HCT116 (cell line): ENCODE data around the gene MRPL42. TPM values are rescaled to one million over a fixed set of nuclear protein-coding genes. Genes with fewer than 3 reads are reported as not detected.

Experiments used
- ATAC-seq: fragments of 200-7000 bp; cut with Tn5 transposase; 2 replicates; pipeline ENCODE4 v1.9.1; 2020; ENCODE audit warnings: mild to moderate bottlenecking, moderate library complexity
- BruUV-seq: library from RNA; stranded (reverse); fragments of 400-500 nt; replicated peaks from 2 replicates; lab custom pipeline; 2021; lab: Mats Ljungman, UMichigan
- CTCF ChIA-PET: fragments of 300-600 bp; sonication (Branson Sonifier 250); formaldehyde crosslinking; loops from one replicate; lab custom pipeline; 2021; ENCODE audit warnings: antibody characterized with exemption; lab: Charles Lee
- POLR2A ChIA-PET: fragments of 300-600, 350-600 bp; sonication (Branson Sonifier 250); formaldehyde crosslinking; loops from one replicate; lab custom pipeline; 2021; ENCODE audit warnings: antibody characterized with exemption; lab: Charles Lee
- RAD21 ChIA-PET, 2 experiments: fragments of 300-600 bp; sonication (Branson Sonifier 250); formaldehyde crosslinking; loops; one replicate each; lab custom pipeline; 2023; ENCODE audit warnings: low total read pairs in 2 of 2; ENCODE audit not compliant: uncharacterized antibody in 2 of 2, unreplicated experiment in 2 of 2, low non-redundant PET in 1 of 2; lab: Charles Lee
- DNase-seq: peaks from one replicate; pipeline ENCODE4 v3.0.0-alpha.2; 2010; ENCODE audit warnings: low read depth, low spot score
- H2AFZ ChIP-seq: fragments of 200-600 bp; shearing (Covaris generic), sonication (generic); 2 replicates; pipeline ENCODE4 v1.6.1; 2017; ENCODE audit warnings: low read depth, mixed run types, mixed read lengths, antibody characterized with exemption, low read length; ENCODE audit not compliant: poor library complexity, severe bottlenecking
- H3K27ac ChIP-seq: 2 replicates; pipeline ENCODE4 v1.5.1; 2012; ENCODE audit warnings: low read depth, low read length
- H3K27me3 ChIP-seq: fragments of 200-600 bp; sonication (generic); 2 replicates; pipeline ENCODE4 v1.6.1; 2016; ENCODE audit warnings: mixed run types, low read length, mixed read lengths; ENCODE audit not compliant: insufficient read depth
- H3K36me3 ChIP-seq, 2 experiments: fragments of 200-500 bp in 1 of 2; fragments of 200-600 bp in 1 of 2; sonication (Bioruptor generic) in 1 of 2; sonication (generic) in 1 of 2; 2 replicates each; pipeline versions ENCODE4 v1.5.1 to v1.6.1; 2014 to 2016; ENCODE audit warnings: low read length in 2 of 2, inconsistent platforms in 1 of 2, mixed read lengths in 1 of 2, mixed run types in 1 of 2; ENCODE audit not compliant: insufficient read depth in 2 of 2, control insufficient read depth in 1 of 2
- H3K4me1 ChIP-seq, 2 experiments: fragments of 200-600 bp in 1 of 2; sonication (generic) in 1 of 2; 2 replicates each; pipeline versions ENCODE4 v1.5.1 to v1.6.1; 2012 to 2017; ENCODE audit warnings: low read length in 2 of 2, inconsistent platforms in 1 of 2, mild to moderate bottlenecking in 1 of 2, mixed read lengths in 1 of 2, mixed run types in 1 of 2, moderate library complexity in 1 of 2; ENCODE audit not compliant: insufficient read depth in 2 of 2, control insufficient read depth in 1 of 2
- H3K4me2 ChIP-seq: fragments of 200-600 bp; sonication (generic); 2 replicates; pipeline ENCODE4 v1.6.1; 2017; ENCODE audit warnings: mixed run types, low read length, mixed read lengths
- H3K4me3 ChIP-seq, 2 experiments: fragments of 200-600 bp in 1 of 2; sonication (generic) in 1 of 2; replicated peaks in 1 of 2; 2 replicates each; pipeline ENCODE4 v1.5.1; 2011 to 2016; ENCODE audit warnings: low read length in 2 of 2, control low read depth in 1 of 2, low read depth in 1 of 2, mild to moderate bottlenecking in 1 of 2, mixed read lengths in 1 of 2, mixed run types in 1 of 2
- H3K79me2 ChIP-seq: fragments of 200-600 bp; sonication (generic); 2 replicates; pipeline ENCODE4 v1.6.1; 2017; ENCODE audit warnings: mild to moderate bottlenecking, mixed run types, low read length, moderate library complexity, mixed read lengths; ENCODE audit not compliant: insufficient read depth
- H3K9ac ChIP-seq: fragments of 200-600 bp; sonication (generic); 2 replicates; pipeline ENCODE4 v1.6.1; 2016; ENCODE audit warnings: low read length, mixed read lengths
- H3K9me2 ChIP-seq: fragments of 200-600 bp; sonication (generic), shearing (Covaris generic); 2 replicates; pipeline ENCODE4 v1.6.1; 2017; ENCODE audit warnings: mixed run types, mild to moderate bottlenecking, moderate library complexity; ENCODE audit not compliant: insufficient read depth
- H3K9me3 ChIP-seq, 2 experiments: fragments of 200-500 bp in 1 of 2; fragments of 200-600 bp in 1 of 2; sonication (Bioruptor generic) in 1 of 2; sonication (generic) in 1 of 2; 2 replicates each; pipeline ENCODE4 v1.6.1; 2014 to 2017; ENCODE audit warnings: low read length in 2 of 2, mixed read lengths in 2 of 2, inconsistent platforms in 1 of 2, low read depth in 1 of 2, mild to moderate bottlenecking in 1 of 2, mixed run types in 1 of 2, moderate library complexity in 1 of 2; ENCODE audit not compliant: control insufficient read depth in 1 of 2, insufficient read depth in 1 of 2
- H4K20me1 ChIP-seq: fragments of 200-600 bp; sonication (generic), shearing (Covaris generic); 2 replicates; pipeline ENCODE4 v1.6.1; 2017; ENCODE audit warnings: mixed run types, mild to moderate bottlenecking, moderate library complexity; ENCODE audit not compliant: insufficient read depth
- ATF3 ChIP-seq: IDR thresholded peaks from 2 replicates; pipeline ENCODE4 v1.6.1; 2012
- CBX3 ChIP-seq: IDR thresholded peaks from 2 replicates; pipeline ENCODE4 v1.6.1; 2012; ENCODE audit warnings: low read depth
- CEBPB ChIP-seq: IDR thresholded peaks from 2 replicates; pipeline ENCODE4 v1.6.1; 2012; ENCODE audit warnings: low read depth
- ELF1 ChIP-seq: IDR thresholded peaks from 2 replicates; pipeline ENCODE4 v1.6.1; 2012; ENCODE audit warnings: low read depth, borderline replicate concordance
- EZH2phosphoT487 ChIP-seq: fragments of 200-600 bp; IDR thresholded peaks from 2 replicates; pipeline ENCODE4 v1.6.1; 2018; ENCODE audit warnings: antibody characterized with exemption, borderline replicate concordance
- FOSL1 ChIP-seq: IDR thresholded peaks from 2 replicates; pipeline ENCODE4 v1.6.1; 2012; ENCODE audit warnings: low read depth
- JUND ChIP-seq: IDR thresholded peaks from 2 replicates; pipeline ENCODE4 v1.6.1; 2012
- MAX ChIP-seq: IDR thresholded peaks from 2 replicates; pipeline ENCODE4 v1.6.1; 2012
- POLR2A ChIP-seq: IDR thresholded peaks from 2 replicates; pipeline ENCODE4 v1.7.0; 2011; ENCODE audit warnings: borderline replicate concordance; ENCODE audit not compliant: insufficient read depth, insufficient read length; ENCODE audit errors: extremely low read depth
- POLR2AphosphoS5 ChIP-seq: IDR thresholded peaks from 2 replicates; pipeline ENCODE4 v1.6.1; 2011; ENCODE audit warnings: mild to moderate bottlenecking, low read depth, low read length, moderate library complexity
- RAD21 ChIP-seq: IDR thresholded peaks from 2 replicates; pipeline ENCODE4 v1.6.1; 2012; ENCODE audit warnings: low read depth, mild to moderate bottlenecking
- REST ChIP-seq: IDR thresholded peaks from 2 replicates; pipeline ENCODE4 v1.6.1; 2012; ENCODE audit warnings: low read depth
- SIN3A ChIP-seq: IDR thresholded peaks from 2 replicates; pipeline ENCODE4 v1.6.1; 2012; ENCODE audit warnings: low read depth
- SP1 ChIP-seq: IDR thresholded peaks from 2 replicates; pipeline ENCODE4 v1.6.1; 2012; ENCODE audit warnings: low read depth
- SRF ChIP-seq: IDR thresholded peaks from 2 replicates; pipeline ENCODE4 v1.6.1; 2012; ENCODE audit warnings: low read depth
- TCF7L2 ChIP-seq: IDR thresholded peaks from 2 replicates; pipeline ENCODE4 v1.7.0; 2011; ENCODE audit warnings: borderline replicate concordance, inconsistent platforms; ENCODE audit not compliant: insufficient read depth, insufficient read length; ENCODE audit errors: extremely low read depth
- YY1 ChIP-seq: IDR thresholded peaks from 2 replicates; pipeline ENCODE4 v1.6.1; 2011; ENCODE audit warnings: low read length, low read depth, moderate library complexity, mild to moderate bottlenecking; ENCODE audit not compliant: insufficient replicate concordance; ENCODE audit errors: extremely low read depth
- ZBTB33 ChIP-seq: IDR thresholded peaks from 2 replicates; pipeline ENCODE4 v1.6.1; 2011; ENCODE audit warnings: mild to moderate bottlenecking, low read length, moderate library complexity; ENCODE audit not compliant: insufficient replicate concordance; ENCODE audit errors: extremely low read depth
- ZFX ChIP-seq: fragments of 450-650 bp; IDR thresholded peaks from 2 replicates; pipeline ENCODE4 v1.6.1; 2017
- ZNF274 ChIP-seq: fragments of 200-500 bp; sonication (Bioruptor generic); IDR thresholded peaks from 2 replicates; pipeline ENCODE4 v1.6.1; 2014; ENCODE audit warnings: mild to moderate bottlenecking, low read depth, low read length, inconsistent platforms
- intact Hi-C: fragments of 100-400 bp; cut with micrococcal nuclease; formaldehyde crosslinking; loops from 2 replicates; pipeline ENCODE4 v1.10.0; 2022
- total RNA-seq: library from RNA; stranded (reverse); gene quantifications from one replicate; pipeline ENCODE4 v1.2.1, GENCODE V29; 2021; ENCODE audit not compliant: unreplicated experiment

The MRPL42 gene
- total RNA-seq, 1 experiment from 2014 or later = 120 TPM

- no peaks in the 10 kb centered on the region for H3K9me2 ChIP-seq
- no peak overlapping the region for H3K27ac ChIP-seq
- H2AFZ ChIP-seq = no peak overlapping the region
- ChIA-PET CTCF (no interaction called here), RAD21 (no interaction called here), POLR2A (no interaction called here)
- no peak for ATAC-seq
- intact Hi-C loops = no loop called here
- no peak overlapping the region for H3K4me3 ChIP-seq
- H3K4me2 ChIP-seq = no peak overlapping the region
- no peaks in the 10 kb centered on the region for H3K79me2 ChIP-seq
- TF ChIP-seq SP1 (no peak), SRF (no peak), POLR2A (no peak), JUND (no peak), REST (no peak), EZH2phosphoT487 (no peak), YY1 (no peak), SIN3A (no peak), ELF1 (no peak), ZNF274 (no peak), CEBPB (no peak), RAD21 (no peak), MAX (no peak), POLR2AphosphoS5 (no peak), ATF3 (no peak), ZBTB33 (no peak), TCF7L2 (no peak), CBX3 (no peak), FOSL1 (no peak), ZFX (no peak)
- no peaks in the 10 kb centered on the region for H3K36me3 ChIP-seq
- no peaks in the 10 kb centered on the region for H4K20me1 ChIP-seq
- 0 out of 4 replicates have a peak, but pooled peaks cover 0 to 3% of the 10 kb centered on the region in 2 experiments for H3K9me3 ChIP-seq
- no peaks in the 10 kb centered on the region for H3K27me3 ChIP-seq
- BruUV-seq = no TSS peak
- no peak for DNase-seq
- H3K4me1 ChIP-seq = no peaks in the 10 kb centered on the region
- H3K9ac ChIP-seq = no peak overlapping the region
Observed at GRCh38 chr12:93449277-93449676, 18.0 kb upstream of the MRPL42 start.
